K562 (cell line): ENCODE data around the gene GPC3.

Experiments
- ATF1 ChIP-seq, 2 experiments: fragments of 450-650 bp in 1 of 2; IDR thresholded peaks; 2 replicates each; pipeline ENCODE4 v1.6.1; 2016; ENCODE audit warnings: missing compliant biosample characterization in 1 of 2, missing genetic modification characterization in 1 of 2
- CHD2 ChIP-seq: IDR thresholded peaks from 2 replicates; pipeline ENCODE4 v1.6.1; 2011; ENCODE audit warnings: low read depth, low read length
- NUFIP1 ChIP-seq: fragments of 450-650 bp; IDR thresholded peaks from 2 replicates; pipeline ENCODE4 v1.6.1; 2018; ENCODE audit not compliant: partially characterized antibody
- POLR2A ChIP-seq: fragments of 450-650 bp; conservative IDR thresholded peaks from 2 replicates; pipeline ENCODE4 v1.6.1; 2016
- SAFB ChIP-seq: fragments of 200-400 bp; formaldehyde crosslinking; IDR thresholded peaks from 2 replicates; pipeline ENCODE4 v1.6.1; 2017; ENCODE audit warnings: low read depth, low read length, borderline replicate concordance
- SP1 ChIP-seq: sonication (generic); formaldehyde crosslinking; IDR thresholded peaks from 2 replicates; pipeline ENCODE4 v1.8.1; 2022; ENCODE audit warnings: mild to moderate bottlenecking, missing genetic modification reagents
- THRA ChIP-seq: fragments of 450-650 bp; IDR thresholded peaks from 2 replicates; pipeline ENCODE4 v1.6.1; 2017; ENCODE audit warnings: mild to moderate bottlenecking, moderate library complexity
- ZFPM2 ChIP-seq: fragments of 250-450 bp; sonication (Bioruptor Pico); IDR thresholded peaks from 2 replicates; pipeline ENCODE4 v1.5.1; 2022; ENCODE audit warnings: mild to moderate bottlenecking
- ZNF146 ChIP-seq: IDR thresholded peaks from one replicate; pipeline ENCODE4 v1.6.1; 2018; ENCODE audit warnings: missing compliant biosample characterization; ENCODE audit not compliant: unreplicated experiment
- ZNF311 ChIP-seq: fragments of 250-450 bp; sonication (Bioruptor Pico); IDR thresholded peaks from 2 replicates; pipeline ENCODE4 v1.4.0; 2020; ENCODE audit warnings: mild to moderate bottlenecking, moderate library complexity
- ZNF830 ChIP-seq: fragments of 250-450 bp; sonication (Bioruptor Pico); IDR thresholded peaks from 2 replicates; pipeline ENCODE4 v1.5.0; 2021; ENCODE audit warnings: mild to moderate bottlenecking

- TF ChIP-seq ZNF146 (CRISPR knock-in tag) (no peak), NUFIP1 (no peak), ZFPM2 (CRISPR knock-in tag) (no peak), CHD2 (no peak), ZNF830 (no peak), POLR2A (no peak), ATF1 (CRISPR knock-in tag; IDR thresholded peaks at IDR 0.05) (no peak), ATF1 (tag; IDR thresholded peaks at IDR 0.05) (no peak), SP1 (no peak), THRA (no peak), SAFB (no peak), ZNF311 (no peak)
Measured at GRCh38 chrX:133576876-133577275, 408.5 kb downstream of the GPC3 start.
